Left ventricle myocardium inferior (tissue), 1 donor: ENCODE measurements around the gene HPCAL1. TPM values are rescaled to one million over a fixed set of nuclear protein-coding genes. Genes with fewer than 3 reads are reported as not detected.

Experiments used
- DNase-seq: peaks from one replicate; pipeline ENCODE4 v3.0.0-alpha.2; 2020
- H3K27ac ChIP-seq: fragments of 200-600 bp; replicated peaks from 2 replicates; pipeline ENCODE4 v1.8.0; 2021
- H3K27me3 ChIP-seq: fragments of 200-600 bp; 2 replicates; pipeline ENCODE4 v1.8.0; 2021; ENCODE audit warnings: low read depth
- H3K36me3 ChIP-seq: fragments of 200-600 bp; 2 replicates; pipeline ENCODE4 v1.8.0; 2021
- H3K4me1 ChIP-seq: fragments of 200-600 bp; 2 replicates; pipeline ENCODE4 v1.8.0; 2021
- H3K4me3 ChIP-seq: fragments of 200-600 bp; 2 replicates; pipeline ENCODE4 v1.8.0; 2021; ENCODE audit warnings: mild to moderate bottlenecking, moderate library complexity
- H3K9me3 ChIP-seq: fragments of 200-600 bp; replicated peaks from 2 replicates; pipeline ENCODE4 v1.8.0; 2021
- CTCF ChIP-seq: fragments of 200-600 bp; IDR thresholded peaks from 2 replicates; pipeline ENCODE4 v1.8.0; 2021; ENCODE audit warnings: antibody characterized with exemption, mild to moderate bottlenecking, borderline replicate concordance
- intact Hi-C: fragments of 100-400 bp; cut with micrococcal nuclease; formaldehyde crosslinking; loops from one replicate; pipeline ENCODE4 v1.11.0; 2022
- total RNA-seq: library from RNA; stranded (reverse); fragmentation: NEBNext Ultra II Directional; extraction: Animal tissue kit (Norgen Biotek cat#: 25700); gene quantifications from one replicate; pipeline ENCODE4 v1.2.1, GENCODE V29; 2021
- donor health status: DM: no; HTN: yes; CAD: no; lungs with severe emphysema.

HPCAL1 gene
- total RNA-seq, 1 donor from 2014 or later, result 29.4 TPM

- no peak overlapping the region for H3K27ac ChIP-seq
These were observed 111.3 kb downstream of the HPCAL1 start for GRCh38 chr2:10413991-10414451.

GRCh38 chr2:10414591-10414990 lies 111.9 kb downstream of the HPCAL1 start:
- Histone ChIP-seq H3K27me3 (no peaks in the 10 kb centered on the region), H3K36me3 (no peaks in the 10 kb centered on the region), H3K27ac (no peak overlapping the region), H3K9me3 (no peaks in the 10 kb centered on the region), H3K4me3 (no peak overlapping the region), H3K4me1 (peaks cover 22% of the 10 kb centered on the region)
- no peak for TF ChIP-seq CTCF
- DNase-seq, result no peak
- intact Hi-C loops, result no loop called here

More at GRCh38 chr2:10413991-10414451, 111.3 kb downstream of the HPCAL1 start:
- intact Hi-C loops, result no loop called here
- Histone ChIP-seq H3K9me3 (no peaks in the 10 kb centered on the region), H3K36me3 (no peaks in the 10 kb centered on the region), H3K4me3 (no peak overlapping the region), H3K4me1 (peaks cover 27% of the 10 kb centered on the region), H3K27me3 (no peaks in the 10 kb centered on the region)
- no peak for TF ChIP-seq CTCF
- DNase-seq, result no peak

- no peak overlapping the region for H3K4me3 ChIP-seq
- peaks cover 22% of the 10 kb centered on the region for H3K4me1 ChIP-seq
- no peak for TF ChIP-seq CTCF
- no peak overlapping the region for H3K27ac ChIP-seq
- H3K9me3 ChIP-seq, result no peaks in the 10 kb centered on the region
- peaks cover 4% of the 10 kb centered on the region for H3K36me3 ChIP-seq
- DNase-seq, result no peak
- no peaks in the 10 kb centered on the region for H3K27me3 ChIP-seq
- intact Hi-C loops, result no loop called here
These were observed 112.3 kb downstream of the HPCAL1 start for GRCh38 chr2:10415048-10415447.

- H3K9me3 ChIP-seq, result no peaks in the 10 kb centered on the region
- H3K4me1 ChIP-seq, result peaks cover 22% of the 10 kb centered on the region
- H3K27ac ChIP-seq, result no peak overlapping the region
- no peak overlapping the region for H3K4me3 ChIP-seq
- DNase-seq, result no peak
- intact Hi-C loops, result no loop called here
- peaks cover 8% of the 10 kb centered on the region for H3K36me3 ChIP-seq
- no peaks in the 10 kb centered on the region for H3K27me3 ChIP-seq
- no peak for TF ChIP-seq CTCF
These were observed 112.9 kb downstream of the HPCAL1 start for GRCh38 chr2:10415640-10416039.

GRCh38 chr2:10417551-10418335 lies 115.0 kb downstream of the HPCAL1 start:
- Histone ChIP-seq H3K27ac (no peak overlapping the region), H3K4me3 (no peak overlapping the region), H3K27me3 (no peaks in the 10 kb centered on the region), H3K9me3 (no peaks in the 10 kb centered on the region), H3K36me3 (peaks cover 29% of the 10 kb centered on the region), H3K4me1 (peaks cover 22% of the 10 kb centered on the region)
- TF ChIP-seq CTCF, result no peak
- DNase-seq, result no peak
- intact Hi-C loops, result no loop called here
